ENCODE measurements around the gene HTR3D.

The HTR3D gene

DNA sequence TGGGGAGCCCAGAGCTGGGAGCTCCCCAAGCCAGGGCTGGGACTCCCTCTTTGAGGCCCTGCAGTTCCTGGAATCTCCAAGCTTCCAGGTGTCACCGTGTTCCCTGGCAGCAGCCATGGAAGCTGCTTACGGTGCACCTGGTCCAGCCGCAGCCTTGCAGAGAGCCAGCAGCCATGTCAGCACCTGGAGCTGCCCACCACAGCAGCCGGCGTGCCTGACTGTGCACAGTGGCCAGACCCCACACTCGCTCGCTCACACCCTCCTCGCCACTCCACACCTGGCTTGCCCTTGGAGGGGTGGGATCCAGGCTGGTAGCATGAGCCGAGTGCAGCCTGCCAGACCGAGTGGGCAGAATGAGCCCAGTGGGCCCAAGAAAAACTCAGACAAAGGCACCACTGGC is 50.5 kb downstream of the HTR3D start (continued):
- TF ChIP-seq ZNF76 (tag by site-specific recombination; IDR thresholded peaks at IDR 0.05; ENCODE audit: borderline replicate concordance, low read depth): no peak
- no peak for TF ChIP-seq ZBTB8A (tag by site-specific recombination; IDR thresholded peaks at IDR 0.05)
- no peak for TF ChIP-seq IKZF3 (tag by site-specific recombination; IDR thresholded peaks at IDR 0.05)
- no peak for TF ChIP-seq ZNF560 (tag by site-specific recombination; IDR thresholded peaks at IDR 0.05; ENCODE audit: borderline replicate concordance)
- no peak for TF ChIP-seq ZNF664 (tag by site-specific recombination; IDR thresholded peaks at IDR 0.05)

DNA sequence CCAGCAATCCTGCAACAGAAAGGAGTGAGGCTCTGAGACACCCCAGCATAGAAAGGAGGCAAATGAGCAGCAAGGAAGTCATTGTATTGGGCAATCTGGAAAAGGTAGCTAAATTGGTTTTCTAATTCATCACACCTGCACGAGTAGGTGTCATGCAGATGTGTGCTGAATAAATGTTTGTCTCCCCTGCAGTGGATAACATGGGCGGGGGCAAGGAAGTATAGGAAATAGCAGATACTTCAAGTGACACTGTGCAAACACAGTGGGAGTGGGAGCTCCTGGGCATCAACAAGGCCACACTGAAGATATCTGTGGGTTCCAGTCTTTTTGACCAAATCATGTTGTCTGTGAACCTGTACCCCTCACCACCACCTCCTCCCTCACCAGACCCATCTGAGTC is 50.9 kb downstream of the HTR3D start:
- H3K4me1 ChIP-seq (ENCODE audit: control insufficient read depth, insufficient read depth, low read length): no peaks in the 10 kb centered on the region
- no peaks in the 10 kb centered on the region for H3K36me3 ChIP-seq (ENCODE audit: control insufficient read depth in 2 of 2, insufficient read depth in 1 of 2, low read length in 2 of 2)
- TF ChIP-seq ZNF544 (tag by site-specific recombination; IDR thresholded peaks at IDR 0.05) (no peak), HOXD13 (CRISPR knock-in tag; IDR thresholded peaks at IDR 0.05; ENCODE audit: borderline replicate concordance) (no peak), ZNF426 (tag by site-specific recombination; IDR thresholded peaks at IDR 0.05) (no peak), SP2 (tag by site-specific recombination; IDR thresholded peaks at IDR 0.05) (no peak), HOXC10 (CRISPR knock-in tag; IDR thresholded peaks at IDR 0.05) (no peak), ZNF624 (tag by site-specific recombination; IDR thresholded peaks at IDR 0.05) (no peak), KLF7 (tag by site-specific recombination; IDR thresholded peaks at IDR 0.05; ENCODE audit: borderline replicate concordance) (no peak), ZNF585B (tag by site-specific recombination; IDR thresholded peaks at IDR 0.05) (no peak), BCL11A (tag by site-specific recombination; IDR thresholded peaks at IDR 0.05; ENCODE audit: low read depth) (no peak), ZNF561 (tag by site-specific recombination; IDR thresholded peaks at IDR 0.05; ENCODE audit: borderline replicate concordance) (no peak), TRIM28 (IDR thresholded peaks at IDR 0.05; ENCODE audit: borderline replicate concordance, low read length) (no peak), ZNF133 (tag by site-specific recombination; IDR thresholded peaks at IDR 0.05) (no peak), ZFHX2 (tag by site-specific recombination; conservative IDR thresholded peaks at IDR 0.05) (no peak), ZNF548 (tag by site-specific recombination; IDR thresholded peaks at IDR 0.05) (no peak), ZNF791 (tag by site-specific recombination; IDR thresholded peaks at IDR 0.05) (no peak), YY1 (tag by site-specific recombination; IDR thresholded peaks at IDR 0.05) (no peak)
- TF ChIP-seq, protein P1, sequence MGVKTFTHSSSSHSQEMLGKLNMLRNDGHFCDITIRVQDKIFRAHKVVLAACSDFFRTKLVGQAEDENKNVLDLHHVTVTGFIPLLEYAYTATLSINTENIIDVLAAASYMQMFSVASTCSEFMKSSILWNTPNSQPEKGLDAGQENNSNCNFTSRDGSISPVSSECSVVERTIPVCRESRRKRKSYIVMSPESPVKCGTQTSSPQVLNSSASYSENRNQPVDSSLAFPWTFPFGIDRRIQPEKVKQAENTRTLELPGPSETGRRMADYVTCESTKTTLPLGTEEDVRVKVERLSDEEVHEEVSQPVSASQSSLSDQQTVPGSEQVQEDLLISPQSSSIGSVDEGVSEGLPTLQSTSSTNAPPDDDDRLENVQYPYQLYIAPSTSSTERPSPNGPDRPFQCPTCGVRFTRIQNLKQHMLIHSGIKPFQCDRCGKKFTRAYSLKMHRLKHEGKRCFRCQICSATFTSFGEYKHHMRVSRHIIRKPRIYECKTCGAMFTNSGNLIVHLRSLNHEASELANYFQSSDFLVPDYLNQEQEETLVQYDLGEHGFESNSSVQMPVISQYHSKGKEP (tag by site-specific recombination; IDR thresholded peaks at IDR 0.05): no peak
- TF ChIP-seq, protein P2, sequence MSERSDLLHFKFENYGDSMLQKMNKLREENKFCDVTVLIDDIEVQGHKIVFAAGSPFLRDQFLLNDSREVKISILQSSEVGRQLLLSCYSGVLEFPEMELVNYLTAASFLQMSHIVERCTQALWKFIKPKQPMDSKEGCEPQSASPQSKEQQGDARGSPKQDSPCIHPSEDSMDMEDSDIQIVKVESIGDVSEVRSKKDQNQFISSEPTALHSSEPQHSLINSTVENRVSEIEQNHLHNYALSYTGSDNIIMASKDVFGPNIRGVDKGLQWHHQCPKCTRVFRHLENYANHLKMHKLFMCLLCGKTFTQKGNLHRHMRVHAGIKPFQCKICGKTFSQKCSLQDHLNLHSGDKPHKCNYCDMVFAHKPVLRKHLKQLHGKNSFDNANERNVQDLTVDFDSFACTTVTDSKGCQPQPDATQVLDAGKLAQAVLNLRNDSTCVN (tag by site-specific recombination; optimal IDR thresholded peaks at IDR 0.05): no peak
- TF ChIP-seq, protein P3, sequence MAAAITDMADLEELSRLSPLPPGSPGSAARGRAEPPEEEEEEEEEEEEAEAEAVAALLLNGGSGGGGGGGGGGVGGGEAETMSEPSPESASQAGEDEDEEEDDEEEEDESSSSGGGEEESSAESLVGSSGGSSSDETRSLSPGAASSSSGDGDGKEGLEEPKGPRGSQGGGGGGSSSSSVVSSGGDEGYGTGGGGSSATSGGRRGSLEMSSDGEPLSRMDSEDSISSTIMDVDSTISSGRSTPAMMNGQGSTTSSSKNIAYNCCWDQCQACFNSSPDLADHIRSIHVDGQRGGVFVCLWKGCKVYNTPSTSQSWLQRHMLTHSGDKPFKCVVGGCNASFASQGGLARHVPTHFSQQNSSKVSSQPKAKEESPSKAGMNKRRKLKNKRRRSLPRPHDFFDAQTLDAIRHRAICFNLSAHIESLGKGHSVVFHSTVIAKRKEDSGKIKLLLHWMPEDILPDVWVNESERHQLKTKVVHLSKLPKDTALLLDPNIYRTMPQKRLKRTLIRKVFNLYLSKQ (tag by site-specific recombination; IDR thresholded peaks at IDR 0.05; ENCODE audit: borderline replicate concordance): no peak
- no peak overlapping the region for H3K4me3 ChIP-seq (ENCODE audit: low read depth, low read length)
- CTCF ChIA-PET: no interaction called here
- H3K9me3 ChIP-seq (ENCODE audit: control insufficient read depth, insufficient read depth, low read depth, low read length): no peaks in the 10 kb centered on the region
- POLR2A ChIA-PET: no interaction called here
- no peak overlapping the region for H3K27ac ChIP-seq (ENCODE audit: extremely low read depth, low read depth, low read length)

Measured in HEK293 (cell line).